PFSK-1 (cell line): ENCODE data around the gene FYCO1.

ENCODE experiments used
- FOXP2 ChIP-seq: optimal IDR thresholded peaks from 2 replicates; pipeline ENCODE3; 2011; ENCODE audit warnings: borderline replicate concordance, control low read depth, inconsistent platforms; ENCODE audit not compliant: insufficient read depth; ENCODE audit errors: extremely low read length, extremely low read depth
- POLR2AphosphoS5 ChIP-seq: IDR thresholded peaks from 2 replicates; pipeline ENCODE4 v1.6.1; 2012; ENCODE audit warnings: low read depth, mild to moderate bottlenecking, control low read depth, low read length, moderate library complexity
- SIN3A ChIP-seq: IDR thresholded peaks from 2 replicates; pipeline ENCODE4 v1.6.1; 2012; ENCODE audit warnings: mild to moderate bottlenecking, low read length, moderate library complexity, borderline replicate concordance; ENCODE audit not compliant: insufficient read depth
- TAF1 ChIP-seq: IDR thresholded peaks from 2 replicates; pipeline ENCODE4 v1.6.1; 2012; ENCODE audit warnings: low read length, control low read depth, borderline replicate concordance; ENCODE audit not compliant: insufficient read depth
- TF ChIP-seq, protein P1 (sequence below), 2 experiments: IDR thresholded peaks; 2 replicates each; pipeline versions ENCODE4 v1.6.1 to v1.8.0; 2011 to 2012; ENCODE audit warnings: low read depth in 2 of 2, low read length in 2 of 2, control low read depth in 1 of 2, inconsistent platforms in 1 of 2, mild to moderate bottlenecking in 1 of 2, moderate library complexity in 1 of 2; ENCODE audit not compliant: insufficient read depth in 1 of 2

FYCO1 gene

GRCh38 chr3:45870099-45870498 lies 125.5 kb downstream of the FYCO1 start:
- TF ChIP-seq FOXP2 = no peak
- TF ChIP-seq, protein P1, sequence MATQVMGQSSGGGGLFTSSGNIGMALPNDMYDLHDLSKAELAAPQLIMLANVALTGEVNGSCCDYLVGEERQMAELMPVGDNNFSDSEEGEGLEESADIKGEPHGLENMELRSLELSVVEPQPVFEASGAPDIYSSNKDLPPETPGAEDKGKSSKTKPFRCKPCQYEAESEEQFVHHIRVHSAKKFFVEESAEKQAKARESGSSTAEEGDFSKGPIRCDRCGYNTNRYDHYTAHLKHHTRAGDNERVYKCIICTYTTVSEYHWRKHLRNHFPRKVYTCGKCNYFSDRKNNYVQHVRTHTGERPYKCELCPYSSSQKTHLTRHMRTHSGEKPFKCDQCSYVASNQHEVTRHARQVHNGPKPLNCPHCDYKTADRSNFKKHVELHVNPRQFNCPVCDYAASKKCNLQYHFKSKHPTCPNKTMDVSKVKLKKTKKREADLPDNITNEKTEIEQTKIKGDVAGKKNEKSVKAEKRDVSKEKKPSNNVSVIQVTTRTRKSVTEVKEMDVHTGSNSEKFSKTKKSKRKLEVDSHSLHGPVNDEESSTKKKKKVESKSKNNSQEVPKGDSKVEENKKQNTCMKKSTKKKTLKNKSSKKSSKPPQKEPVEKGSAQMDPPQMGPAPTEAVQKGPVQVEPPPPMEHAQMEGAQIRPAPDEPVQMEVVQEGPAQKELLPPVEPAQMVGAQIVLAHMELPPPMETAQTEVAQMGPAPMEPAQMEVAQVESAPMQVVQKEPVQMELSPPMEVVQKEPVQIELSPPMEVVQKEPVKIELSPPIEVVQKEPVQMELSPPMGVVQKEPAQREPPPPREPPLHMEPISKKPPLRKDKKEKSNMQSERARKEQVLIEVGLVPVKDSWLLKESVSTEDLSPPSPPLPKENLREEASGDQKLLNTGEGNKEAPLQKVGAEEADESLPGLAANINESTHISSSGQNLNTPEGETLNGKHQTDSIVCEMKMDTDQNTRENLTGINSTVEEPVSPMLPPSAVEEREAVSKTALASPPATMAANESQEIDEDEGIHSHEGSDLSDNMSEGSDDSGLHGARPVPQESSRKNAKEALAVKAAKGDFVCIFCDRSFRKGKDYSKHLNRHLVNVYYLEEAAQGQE (IDR thresholded peaks at IDR 0.05; ENCODE audit: insufficient read depth in 1 of 2, low read depth in 2 of 2, low read length in 2 of 2) = no peak
- TF ChIP-seq TAF1 = no peak
- TF ChIP-seq POLR2AphosphoS5 = no peak
- no peak for TF ChIP-seq SIN3A

GRCh38 chr3:45869638-45870037 lies 126.0 kb downstream of the FYCO1 start:
- TF ChIP-seq SIN3A (no peak), FOXP2 (no peak), POLR2AphosphoS5 (no peak), TAF1 (no peak)
- TF ChIP-seq, protein P1 (IDR thresholded peaks at IDR 0.05; ENCODE audit: insufficient read depth in 1 of 2, low read depth in 2 of 2, low read length in 2 of 2) = no peak

DNA sequence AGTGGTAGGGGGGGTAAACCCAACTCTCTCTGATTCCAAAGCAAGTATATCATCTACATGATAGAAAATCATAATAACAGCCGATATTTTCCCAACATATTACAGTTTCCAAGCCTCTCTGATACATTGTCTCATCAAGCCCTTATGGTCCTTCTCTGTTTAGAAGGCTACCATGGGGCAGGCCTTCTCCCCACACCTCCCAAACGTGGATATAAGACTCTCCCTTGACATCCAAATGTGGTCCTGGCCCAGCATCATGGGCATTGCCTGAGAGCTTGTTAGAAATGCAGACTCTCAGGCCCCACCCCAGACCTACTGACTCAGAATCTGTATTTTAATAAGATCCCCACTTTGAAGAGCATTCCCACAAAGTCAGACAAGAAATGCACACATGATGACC lies 127.0 kb downstream of the FYCO1 start:
- no peak for TF ChIP-seq POLR2AphosphoS5
- no peak for TF ChIP-seq TAF1
- TF ChIP-seq FOXP2 = no peak
- no peak for TF ChIP-seq SIN3A
- TF ChIP-seq, protein P1 (IDR thresholded peaks at IDR 0.05; ENCODE audit: insufficient read depth in 1 of 2, low read depth in 2 of 2, low read length in 2 of 2) = no peak

- TF ChIP-seq, protein P1 (IDR thresholded peaks at IDR 0.05; ENCODE audit: insufficient read depth in 1 of 2, low read depth in 2 of 2, low read length in 2 of 2) = no peak
- TF ChIP-seq SIN3A (no peak), FOXP2 (no peak), POLR2AphosphoS5 (no peak), TAF1 (no peak)
These were observed 127.4 kb downstream of the FYCO1 start for GRCh38 chr3:45868213-45868612.
